ENCODE measurements around the gene CCDC93. TPM values are rescaled to one million over a fixed set of nuclear protein-coding genes. Genes with fewer than 3 reads are reported as not detected.
A peak's percentile ranks its signal among the peaks of the same experiment; 100 is the strongest.

CCDC93 gene
- polyA plus RNA-seq, 1 donor from 2014 or later = 98.4 TPM

DNA sequence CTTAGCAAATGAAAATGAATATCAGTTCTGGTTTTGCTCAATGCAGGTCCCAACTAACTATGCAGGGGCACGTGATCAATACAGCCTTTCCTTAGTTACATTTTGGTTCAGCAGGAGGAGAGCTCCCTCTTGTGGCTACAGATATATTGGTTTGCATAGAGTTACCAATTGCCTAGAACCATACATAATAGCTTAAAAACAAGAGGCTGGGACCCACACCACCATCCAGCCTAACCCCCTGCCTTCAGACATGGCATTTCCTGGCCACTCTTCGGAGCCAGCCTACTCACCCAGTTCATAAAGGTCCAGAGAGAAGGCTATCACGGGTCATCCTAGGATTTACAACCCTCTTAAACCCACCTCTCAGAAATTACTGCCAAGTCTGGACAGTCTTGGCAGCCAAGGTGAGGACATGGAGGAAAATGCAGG lies 10.5 kb downstream of the CCDC93 start:
- Histone ChIP-seq H2AFZ (ENCODE audit: low read depth, low read length) (no peak overlapping the region), H3K9me2 (ENCODE audit: insufficient read depth, low read length) (no peaks in the 10 kb centered on the region), H3F3A (ENCODE audit: insufficient read depth, low read length, poor library complexity, severe bottlenecking) (no peaks in the 10 kb centered on the region), H3K27ac (ENCODE audit: low read length) (no peak overlapping the region), H3K4me2 (ENCODE audit: low read length) (no peak overlapping the region), H3K36me3 (ENCODE audit: insufficient read depth, low read length) (no peaks in the 10 kb centered on the region), H3K9ac (ENCODE audit: low read length) (no peak overlapping the region), H4K20me1 (ENCODE audit: insufficient read depth) (no peaks in the 10 kb centered on the region), H3K9me3 (ENCODE audit: low read length) (no peaks in the 10 kb centered on the region), H3K79me2 (replicated peaks; ENCODE audit: insufficient read depth, low read length) (no peaks in the 10 kb centered on the region), H3K4me3 (ENCODE audit: low read length) (no peak overlapping the region), H3K27me3 (ENCODE audit: insufficient read depth, low read depth, low read length) (no peaks in the 10 kb centered on the region)
- TF ChIP-seq POLR2AphosphoS5 (IDR thresholded peaks at IDR 0.05) = no peak
- peak; percentile 79 for TF ChIP-seq SMC3 (conservative IDR thresholded peaks at IDR 0.05; ENCODE audit: poor library complexity)
- TF ChIP-seq EZH2 (IDR thresholded peaks at IDR 0.05; ENCODE audit: borderline replicate concordance, insufficient read depth, low read length, poor library complexity, severe bottlenecking) = no peak
- peak; percentile 84 for TF ChIP-seq RAD21 (conservative IDR thresholded peaks at IDR 0.05)
- TF ChIP-seq, protein P1, sequence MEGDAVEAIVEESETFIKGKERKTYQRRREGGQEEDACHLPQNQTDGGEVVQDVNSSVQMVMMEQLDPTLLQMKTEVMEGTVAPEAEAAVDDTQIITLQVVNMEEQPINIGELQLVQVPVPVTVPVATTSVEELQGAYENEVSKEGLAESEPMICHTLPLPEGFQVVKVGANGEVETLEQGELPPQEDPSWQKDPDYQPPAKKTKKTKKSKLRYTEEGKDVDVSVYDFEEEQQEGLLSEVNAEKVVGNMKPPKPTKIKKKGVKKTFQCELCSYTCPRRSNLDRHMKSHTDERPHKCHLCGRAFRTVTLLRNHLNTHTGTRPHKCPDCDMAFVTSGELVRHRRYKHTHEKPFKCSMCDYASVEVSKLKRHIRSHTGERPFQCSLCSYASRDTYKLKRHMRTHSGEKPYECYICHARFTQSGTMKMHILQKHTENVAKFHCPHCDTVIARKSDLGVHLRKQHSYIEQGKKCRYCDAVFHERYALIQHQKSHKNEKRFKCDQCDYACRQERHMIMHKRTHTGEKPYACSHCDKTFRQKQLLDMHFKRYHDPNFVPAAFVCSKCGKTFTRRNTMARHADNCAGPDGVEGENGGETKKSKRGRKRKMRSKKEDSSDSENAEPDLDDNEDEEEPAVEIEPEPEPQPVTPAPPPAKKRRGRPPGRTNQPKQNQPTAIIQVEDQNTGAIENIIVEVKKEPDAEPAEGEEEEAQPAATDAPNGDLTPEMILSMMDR (IDR thresholded peaks at IDR 0.05; ENCODE audit: poor library complexity, severe bottlenecking) = peak; percentile 92

DNA sequence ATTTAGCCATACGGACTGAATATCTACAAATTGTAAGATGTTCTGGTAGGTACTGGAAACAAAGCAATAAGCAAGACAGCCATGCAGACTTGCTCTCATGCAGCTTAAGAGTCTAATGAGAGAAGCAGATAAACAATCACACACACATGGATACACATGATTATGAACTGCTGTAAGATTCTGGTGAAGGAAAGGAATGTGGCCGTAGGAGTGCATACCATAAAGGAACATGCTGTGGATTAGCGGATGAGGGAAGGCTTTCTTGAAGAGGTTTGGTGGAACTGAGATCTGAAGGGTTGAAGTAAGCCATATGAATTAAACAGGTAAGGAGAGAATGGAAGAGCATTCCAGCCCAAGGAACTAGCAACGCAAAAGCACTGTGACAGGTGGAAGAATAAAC lies 13.8 kb downstream of the CCDC93 start:
- Histone ChIP-seq H3K36me3 (ENCODE audit: insufficient read depth, low read length) (no peaks in the 10 kb centered on the region), H3K4me2 (ENCODE audit: low read length) (no peak overlapping the region), H3K9ac (ENCODE audit: low read length) (no peak overlapping the region), H3K9me2 (ENCODE audit: insufficient read depth, low read length) (no peaks in the 10 kb centered on the region), H3K79me2 (replicated peaks; ENCODE audit: insufficient read depth, low read length) (no peaks in the 10 kb centered on the region), H3K27me3 (ENCODE audit: insufficient read depth, low read depth, low read length) (no peaks in the 10 kb centered on the region), H3K9me3 (ENCODE audit: low read length) (no peaks in the 10 kb centered on the region), H2AFZ (ENCODE audit: low read depth, low read length) (no peak overlapping the region), H4K20me1 (ENCODE audit: insufficient read depth) (no peaks in the 10 kb centered on the region), H3K27ac (ENCODE audit: low read length) (no peak overlapping the region), H3F3A (ENCODE audit: insufficient read depth, low read length, poor library complexity, severe bottlenecking) (no peaks in the 10 kb centered on the region), H3K4me3 (ENCODE audit: low read length) (no peak overlapping the region)
- TF ChIP-seq RAD21 (conservative IDR thresholded peaks at IDR 0.05) (no peak), SMC3 (conservative IDR thresholded peaks at IDR 0.05; ENCODE audit: poor library complexity) (no peak), EZH2 (IDR thresholded peaks at IDR 0.05; ENCODE audit: borderline replicate concordance, insufficient read depth, low read length, poor library complexity, severe bottlenecking) (no peak), EP300 (conservative IDR thresholded peaks at IDR 0.05; ENCODE audit: poor library complexity, severe bottlenecking) (no peak), POLR2AphosphoS5 (IDR thresholded peaks at IDR 0.05) (no peak), TAF1 (IDR thresholded peaks at IDR 0.05; ENCODE audit: low read depth) (no peak), MXI1 (conservative IDR thresholded peaks at IDR 0.05; ENCODE audit: poor library complexity, severe bottlenecking) (no peak)
- TF ChIP-seq, protein P1 (IDR thresholded peaks at IDR 0.05; ENCODE audit: poor library complexity, severe bottlenecking) = no peak
- TF ChIP-seq, protein P2, sequence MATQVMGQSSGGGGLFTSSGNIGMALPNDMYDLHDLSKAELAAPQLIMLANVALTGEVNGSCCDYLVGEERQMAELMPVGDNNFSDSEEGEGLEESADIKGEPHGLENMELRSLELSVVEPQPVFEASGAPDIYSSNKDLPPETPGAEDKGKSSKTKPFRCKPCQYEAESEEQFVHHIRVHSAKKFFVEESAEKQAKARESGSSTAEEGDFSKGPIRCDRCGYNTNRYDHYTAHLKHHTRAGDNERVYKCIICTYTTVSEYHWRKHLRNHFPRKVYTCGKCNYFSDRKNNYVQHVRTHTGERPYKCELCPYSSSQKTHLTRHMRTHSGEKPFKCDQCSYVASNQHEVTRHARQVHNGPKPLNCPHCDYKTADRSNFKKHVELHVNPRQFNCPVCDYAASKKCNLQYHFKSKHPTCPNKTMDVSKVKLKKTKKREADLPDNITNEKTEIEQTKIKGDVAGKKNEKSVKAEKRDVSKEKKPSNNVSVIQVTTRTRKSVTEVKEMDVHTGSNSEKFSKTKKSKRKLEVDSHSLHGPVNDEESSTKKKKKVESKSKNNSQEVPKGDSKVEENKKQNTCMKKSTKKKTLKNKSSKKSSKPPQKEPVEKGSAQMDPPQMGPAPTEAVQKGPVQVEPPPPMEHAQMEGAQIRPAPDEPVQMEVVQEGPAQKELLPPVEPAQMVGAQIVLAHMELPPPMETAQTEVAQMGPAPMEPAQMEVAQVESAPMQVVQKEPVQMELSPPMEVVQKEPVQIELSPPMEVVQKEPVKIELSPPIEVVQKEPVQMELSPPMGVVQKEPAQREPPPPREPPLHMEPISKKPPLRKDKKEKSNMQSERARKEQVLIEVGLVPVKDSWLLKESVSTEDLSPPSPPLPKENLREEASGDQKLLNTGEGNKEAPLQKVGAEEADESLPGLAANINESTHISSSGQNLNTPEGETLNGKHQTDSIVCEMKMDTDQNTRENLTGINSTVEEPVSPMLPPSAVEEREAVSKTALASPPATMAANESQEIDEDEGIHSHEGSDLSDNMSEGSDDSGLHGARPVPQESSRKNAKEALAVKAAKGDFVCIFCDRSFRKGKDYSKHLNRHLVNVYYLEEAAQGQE (IDR thresholded peaks at IDR 0.05; ENCODE audit: borderline replicate concordance) = no peak

Measured in neural cell (in vitro differentiated cells).